ENCODE measurements around the gene DUSP28. TPM values are rescaled to one million over a fixed set of nuclear protein-coding genes. Genes with fewer than 3 reads are reported as not detected.

DUSP28 gene
- total RNA-seq, 1 experiment from 2014 or later: 2.3 TPM

DNA sequence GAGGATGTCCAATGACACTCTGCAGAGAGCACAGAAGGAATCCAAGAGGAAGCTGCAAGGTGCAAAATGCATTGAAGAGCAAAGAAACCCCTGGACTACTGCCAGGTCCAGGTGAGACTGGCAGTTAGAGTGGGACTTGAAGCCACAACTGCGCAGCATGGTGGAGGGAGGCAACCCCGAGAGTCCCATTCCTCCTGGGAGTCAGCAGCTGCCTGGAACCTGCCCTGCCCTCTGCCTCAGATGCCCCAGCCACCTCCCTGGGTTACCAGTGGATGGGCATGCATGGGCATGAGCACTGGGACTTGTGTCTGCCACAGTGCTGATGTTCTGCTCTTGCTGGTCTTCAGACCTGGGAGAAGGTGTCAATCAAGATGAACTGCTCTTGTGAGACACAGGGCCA lies 45.5 kb upstream of the DUSP28 start:
- no peak for DNase-seq (ENCODE audit: low spot score)
- Mint-ChIP-seq H3K9me3 (no peaks in the 10 kb centered on the region), H3K4me1 (peaks cover 6% of the 10 kb centered on the region; the same call in 1 of the 2 replicates), H3K27me3 (ENCODE audit: low read depth) (peaks cover 26% of the 10 kb centered on the region), H3K4me3 (no peak overlapping the region), H3K36me3 (no peaks in the 10 kb centered on the region), H3K27ac (no peak overlapping the region)
- POLR2A ChIA-PET: no interaction called here
- no peak for ATAC-seq
- TF ChIP-seq, protein P1, sequence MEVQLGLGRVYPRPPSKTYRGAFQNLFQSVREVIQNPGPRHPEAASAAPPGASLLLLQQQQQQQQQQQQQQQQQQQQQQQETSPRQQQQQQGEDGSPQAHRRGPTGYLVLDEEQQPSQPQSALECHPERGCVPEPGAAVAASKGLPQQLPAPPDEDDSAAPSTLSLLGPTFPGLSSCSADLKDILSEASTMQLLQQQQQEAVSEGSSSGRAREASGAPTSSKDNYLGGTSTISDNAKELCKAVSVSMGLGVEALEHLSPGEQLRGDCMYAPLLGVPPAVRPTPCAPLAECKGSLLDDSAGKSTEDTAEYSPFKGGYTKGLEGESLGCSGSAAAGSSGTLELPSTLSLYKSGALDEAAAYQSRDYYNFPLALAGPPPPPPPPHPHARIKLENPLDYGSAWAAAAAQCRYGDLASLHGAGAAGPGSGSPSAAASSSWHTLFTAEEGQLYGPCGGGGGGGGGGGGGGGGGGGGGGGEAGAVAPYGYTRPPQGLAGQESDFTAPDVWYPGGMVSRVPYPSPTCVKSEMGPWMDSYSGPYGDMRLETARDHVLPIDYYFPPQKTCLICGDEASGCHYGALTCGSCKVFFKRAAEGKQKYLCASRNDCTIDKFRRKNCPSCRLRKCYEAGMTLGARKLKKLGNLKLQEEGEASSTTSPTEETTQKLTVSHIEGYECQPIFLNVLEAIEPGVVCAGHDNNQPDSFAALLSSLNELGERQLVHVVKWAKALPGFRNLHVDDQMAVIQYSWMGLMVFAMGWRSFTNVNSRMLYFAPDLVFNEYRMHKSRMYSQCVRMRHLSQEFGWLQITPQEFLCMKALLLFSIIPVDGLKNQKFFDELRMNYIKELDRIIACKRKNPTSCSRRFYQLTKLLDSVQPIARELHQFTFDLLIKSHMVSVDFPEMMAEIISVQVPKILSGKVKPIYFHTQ (CRISPR knock-in tag; IDR thresholded peaks at IDR 0.05): no peak
- TF ChIP-seq, protein P2, sequence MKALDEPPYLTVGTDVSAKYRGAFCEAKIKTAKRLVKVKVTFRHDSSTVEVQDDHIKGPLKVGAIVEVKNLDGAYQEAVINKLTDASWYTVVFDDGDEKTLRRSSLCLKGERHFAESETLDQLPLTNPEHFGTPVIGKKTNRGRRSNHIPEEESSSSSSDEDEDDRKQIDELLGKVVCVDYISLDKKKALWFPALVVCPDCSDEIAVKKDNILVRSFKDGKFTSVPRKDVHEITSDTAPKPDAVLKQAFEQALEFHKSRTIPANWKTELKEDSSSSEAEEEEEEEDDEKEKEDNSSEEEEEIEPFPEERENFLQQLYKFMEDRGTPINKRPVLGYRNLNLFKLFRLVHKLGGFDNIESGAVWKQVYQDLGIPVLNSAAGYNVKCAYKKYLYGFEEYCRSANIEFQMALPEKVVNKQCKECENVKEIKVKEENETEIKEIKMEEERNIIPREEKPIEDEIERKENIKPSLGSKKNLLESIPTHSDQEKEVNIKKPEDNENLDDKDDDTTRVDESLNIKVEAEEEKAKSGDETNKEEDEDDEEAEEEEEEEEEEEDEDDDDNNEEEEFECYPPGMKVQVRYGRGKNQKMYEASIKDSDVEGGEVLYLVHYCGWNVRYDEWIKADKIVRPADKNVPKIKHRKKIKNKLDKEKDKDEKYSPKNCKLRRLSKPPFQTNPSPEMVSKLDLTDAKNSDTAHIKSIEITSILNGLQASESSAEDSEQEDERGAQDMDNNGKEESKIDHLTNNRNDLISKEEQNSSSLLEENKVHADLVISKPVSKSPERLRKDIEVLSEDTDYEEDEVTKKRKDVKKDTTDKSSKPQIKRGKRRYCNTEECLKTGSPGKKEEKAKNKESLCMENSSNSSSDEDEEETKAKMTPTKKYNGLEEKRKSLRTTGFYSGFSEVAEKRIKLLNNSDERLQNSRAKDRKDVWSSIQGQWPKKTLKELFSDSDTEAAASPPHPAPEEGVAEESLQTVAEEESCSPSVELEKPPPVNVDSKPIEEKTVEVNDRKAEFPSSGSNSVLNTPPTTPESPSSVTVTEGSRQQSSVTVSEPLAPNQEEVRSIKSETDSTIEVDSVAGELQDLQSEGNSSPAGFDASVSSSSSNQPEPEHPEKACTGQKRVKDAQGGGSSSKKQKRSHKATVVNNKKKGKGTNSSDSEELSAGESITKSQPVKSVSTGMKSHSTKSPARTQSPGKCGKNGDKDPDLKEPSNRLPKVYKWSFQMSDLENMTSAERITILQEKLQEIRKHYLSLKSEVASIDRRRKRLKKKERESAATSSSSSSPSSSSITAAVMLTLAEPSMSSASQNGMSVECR (CRISPR knock-in tag; IDR thresholded peaks at IDR 0.05; ENCODE audit: borderline replicate concordance): no peak
- no peak for TF ChIP-seq NFYB (CRISPR knock-in tag; conservative IDR thresholded peaks at IDR 0.05; ENCODE audit: low read depth)
- TF ChIP-seq, protein P3, sequence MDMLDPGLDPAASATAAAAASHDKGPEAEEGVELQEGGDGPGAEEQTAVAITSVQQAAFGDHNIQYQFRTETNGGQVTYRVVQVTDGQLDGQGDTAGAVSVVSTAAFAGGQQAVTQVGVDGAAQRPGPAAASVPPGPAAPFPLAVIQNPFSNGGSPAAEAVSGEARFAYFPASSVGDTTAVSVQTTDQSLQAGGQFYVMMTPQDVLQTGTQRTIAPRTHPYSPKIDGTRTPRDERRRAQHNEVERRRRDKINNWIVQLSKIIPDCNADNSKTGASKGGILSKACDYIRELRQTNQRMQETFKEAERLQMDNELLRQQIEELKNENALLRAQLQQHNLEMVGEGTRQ (CRISPR knock-in tag; IDR thresholded peaks at IDR 0.05): no peak
- TF ChIP-seq PRRX2 (CRISPR knock-in tag; IDR thresholded peaks at IDR 0.05): no peak
- no peak for TF ChIP-seq ESRRA (CRISPR knock-in tag; IDR thresholded peaks at IDR 0.05; ENCODE audit: borderline replicate concordance)
- CTCF ChIA-PET: interaction anchor here (0.7 to 2.7 kb wide), 18 partner anchors 9 to 194 kb away, joined by 3 to 24 read pairs (median 6); partner anchors contain the start of genes ANKMY1 and CAPN10

DNA sequence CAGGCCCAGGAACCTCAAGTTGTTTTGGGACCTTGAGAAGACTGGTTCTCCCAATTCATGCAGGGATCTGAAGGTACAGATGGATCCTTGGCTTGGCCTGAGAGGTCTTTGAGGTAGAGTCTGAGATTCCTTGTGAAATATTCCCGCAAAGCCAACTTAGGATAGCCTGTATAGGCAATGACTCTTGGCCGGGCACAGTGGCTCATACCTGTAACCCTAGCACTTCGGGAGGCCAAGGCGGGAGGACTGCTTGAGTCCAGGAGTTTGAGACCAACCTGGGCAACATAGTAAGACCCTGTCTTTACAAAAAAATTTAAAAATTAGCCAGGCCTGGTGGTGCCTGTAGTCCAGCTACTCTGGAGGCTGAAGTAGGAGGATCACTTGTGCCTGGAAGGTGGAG lies 42.8 kb upstream of the DUSP28 start:
- Mint-ChIP-seq H3K27ac (no peak overlapping the region), H3K4me1 (peaks cover 12% of the 10 kb centered on the region), H3K9me3 (peaks cover 8% of the 10 kb centered on the region), H3K36me3 (peaks cover 7% of the 10 kb centered on the region), H3K4me3 (no peak overlapping the region), H3K27me3 (ENCODE audit: low read depth) (peaks cover 41% of the 10 kb centered on the region)
- DNase-seq (ENCODE audit: low spot score) (no peak), ATAC-seq (no peak)
- ChIA-PET CTCF (interaction anchor here (1.1 kb wide), 1 partner anchor 139 kb away, joined by 3 read pairs; no protein-coding TSS in a partner anchor), POLR2A (no interaction called here)
- TF ChIP-seq CREB1 (CRISPR knock-in tag; IDR thresholded peaks at IDR 0.05) (no peak), GABPB1 (CRISPR knock-in tag; IDR thresholded peaks at IDR 0.05) (no peak), ZNF317 (CRISPR knock-in tag; IDR thresholded peaks at IDR 0.05; ENCODE audit: borderline replicate concordance, low read depth) (no peak), NR2C2 (CRISPR knock-in tag; IDR thresholded peaks at IDR 0.05) (no peak), SMAD4 (CRISPR knock-in tag; IDR thresholded peaks at IDR 0.05) (no peak), NR1H2 (CRISPR knock-in tag; IDR thresholded peaks at IDR 0.05) (no peak), ZNF423 (CRISPR knock-in tag; IDR thresholded peaks at IDR 0.05) (no peak), PRRX2 (CRISPR knock-in tag; IDR thresholded peaks at IDR 0.05) (no peak), FOXK1 (CRISPR knock-in tag; IDR thresholded peaks at IDR 0.05) (no peak)
- TF ChIP-seq, protein P4, sequence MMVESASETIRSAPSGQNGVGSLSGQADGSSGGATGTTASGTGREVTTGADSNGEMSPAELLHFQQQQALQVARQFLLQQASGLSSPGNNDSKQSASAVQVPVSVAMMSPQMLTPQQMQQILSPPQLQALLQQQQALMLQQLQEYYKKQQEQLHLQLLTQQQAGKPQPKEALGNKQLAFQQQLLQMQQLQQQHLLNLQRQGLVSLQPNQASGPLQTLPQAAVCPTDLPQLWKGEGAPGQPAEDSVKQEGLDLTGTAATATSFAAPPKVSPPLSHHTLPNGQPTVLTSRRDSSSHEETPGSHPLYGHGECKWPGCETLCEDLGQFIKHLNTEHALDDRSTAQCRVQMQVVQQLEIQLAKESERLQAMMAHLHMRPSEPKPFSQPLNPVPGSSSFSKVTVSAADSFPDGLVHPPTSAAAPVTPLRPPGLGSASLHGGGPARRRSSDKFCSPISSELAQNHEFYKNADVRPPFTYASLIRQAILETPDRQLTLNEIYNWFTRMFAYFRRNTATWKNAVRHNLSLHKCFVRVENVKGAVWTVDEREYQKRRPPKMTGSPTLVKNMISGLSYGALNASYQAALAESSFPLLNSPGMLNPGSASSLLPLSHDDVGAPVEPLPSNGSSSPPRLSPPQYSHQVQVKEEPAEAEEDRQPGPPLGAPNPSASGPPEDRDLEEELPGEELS (CRISPR knock-in tag; IDR thresholded peaks at IDR 0.05): no peak
- TF ChIP-seq, protein P5, sequence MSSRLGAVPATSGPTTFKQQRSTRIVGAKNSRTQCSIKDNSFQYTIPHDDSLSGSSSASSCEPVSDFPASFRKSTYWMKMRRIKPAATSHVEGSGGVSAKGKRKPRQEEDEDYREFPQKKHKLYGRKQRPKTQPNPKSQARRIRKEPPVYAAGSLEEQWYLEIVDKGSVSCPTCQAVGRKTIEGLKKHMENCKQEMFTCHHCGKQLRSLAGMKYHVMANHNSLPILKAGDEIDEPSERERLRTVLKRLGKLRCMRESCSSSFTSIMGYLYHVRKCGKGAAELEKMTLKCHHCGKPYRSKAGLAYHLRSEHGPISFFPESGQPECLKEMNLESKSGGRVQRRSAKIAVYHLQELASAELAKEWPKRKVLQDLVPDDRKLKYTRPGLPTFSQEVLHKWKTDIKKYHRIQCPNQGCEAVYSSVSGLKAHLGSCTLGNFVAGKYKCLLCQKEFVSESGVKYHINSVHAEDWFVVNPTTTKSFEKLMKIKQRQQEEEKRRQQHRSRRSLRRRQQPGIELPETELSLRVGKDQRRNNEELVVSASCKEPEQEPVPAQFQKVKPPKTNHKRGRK (CRISPR knock-in tag; IDR thresholded peaks at IDR 0.05; ENCODE audit: borderline replicate concordance): no peak
- TF ChIP-seq, protein P6, sequence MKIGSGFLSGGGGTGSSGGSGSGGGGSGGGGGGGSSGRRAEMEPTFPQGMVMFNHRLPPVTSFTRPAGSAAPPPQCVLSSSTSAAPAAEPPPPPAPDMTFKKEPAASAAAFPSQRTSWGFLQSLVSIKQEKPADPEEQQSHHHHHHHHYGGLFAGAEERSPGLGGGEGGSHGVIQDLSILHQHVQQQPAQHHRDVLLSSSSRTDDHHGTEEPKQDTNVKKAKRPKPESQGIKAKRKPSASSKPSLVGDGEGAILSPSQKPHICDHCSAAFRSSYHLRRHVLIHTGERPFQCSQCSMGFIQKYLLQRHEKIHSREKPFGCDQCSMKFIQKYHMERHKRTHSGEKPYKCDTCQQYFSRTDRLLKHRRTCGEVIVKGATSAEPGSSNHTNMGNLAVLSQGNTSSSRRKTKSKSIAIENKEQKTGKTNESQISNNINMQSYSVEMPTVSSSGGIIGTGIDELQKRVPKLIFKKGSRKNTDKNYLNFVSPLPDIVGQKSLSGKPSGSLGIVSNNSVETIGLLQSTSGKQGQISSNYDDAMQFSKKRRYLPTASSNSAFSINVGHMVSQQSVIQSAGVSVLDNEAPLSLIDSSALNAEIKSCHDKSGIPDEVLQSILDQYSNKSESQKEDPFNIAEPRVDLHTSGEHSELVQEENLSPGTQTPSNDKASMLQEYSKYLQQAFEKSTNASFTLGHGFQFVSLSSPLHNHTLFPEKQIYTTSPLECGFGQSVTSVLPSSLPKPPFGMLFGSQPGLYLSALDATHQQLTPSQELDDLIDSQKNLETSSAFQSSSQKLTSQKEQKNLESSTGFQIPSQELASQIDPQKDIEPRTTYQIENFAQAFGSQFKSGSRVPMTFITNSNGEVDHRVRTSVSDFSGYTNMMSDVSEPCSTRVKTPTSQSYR (CRISPR knock-in tag; IDR thresholded peaks at IDR 0.05): no peak
- TF ChIP-seq, protein P7, sequence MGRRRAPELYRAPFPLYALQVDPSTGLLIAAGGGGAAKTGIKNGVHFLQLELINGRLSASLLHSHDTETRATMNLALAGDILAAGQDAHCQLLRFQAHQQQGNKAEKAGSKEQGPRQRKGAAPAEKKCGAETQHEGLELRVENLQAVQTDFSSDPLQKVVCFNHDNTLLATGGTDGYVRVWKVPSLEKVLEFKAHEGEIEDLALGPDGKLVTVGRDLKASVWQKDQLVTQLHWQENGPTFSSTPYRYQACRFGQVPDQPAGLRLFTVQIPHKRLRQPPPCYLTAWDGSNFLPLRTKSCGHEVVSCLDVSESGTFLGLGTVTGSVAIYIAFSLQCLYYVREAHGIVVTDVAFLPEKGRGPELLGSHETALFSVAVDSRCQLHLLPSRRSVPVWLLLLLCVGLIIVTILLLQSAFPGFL (CRISPR knock-in tag; IDR thresholded peaks at IDR 0.05; ENCODE audit: borderline replicate concordance): no peak

Data from WTC11 (cell line).